ENCODE results near the gene PRR23E. TPM values are rescaled to one million over a fixed set of nuclear protein-coding genes. Genes with fewer than 3 reads are reported as not detected.
A peak's percentile ranks its signal among the peaks of the same experiment; 100 is the strongest.

The PRR23E gene
- polyA plus RNA-seq, 1 of the 3 experiments (the other 2 are of a cell fraction): not detected

GRCh38 chr3:127152684-127153505, 40.0 kb upstream of the PRR23E start:
- ChIA-PET CTCF (interaction anchor here (0.7 to 1.6 kb wide), 4 partner anchors 10 to 135 kb away, joined by 3 to 6 read pairs (median 3); no protein-coding TSS in a partner anchor), POLR2A (interaction anchor here (1.2 kb wide), 1 partner anchor 19 kb away, joined by 3 read pairs; no protein-coding TSS in a partner anchor)
- no peak overlapping the region for H3K9ac ChIP-seq
- no peaks in the 10 kb centered on the region for H3K9me2 ChIP-seq
- H3K79me2 ChIP-seq (ENCODE audit: insufficient read depth): no peaks in the 10 kb centered on the region
- WGBS (ENCODE audit: low lambda C conversion rate): 73% methylated on average over 6 of the region's 10 CpGs
- no peaks in the 10 kb centered on the region for H3K9me3 ChIP-seq
- peaks cover 5% of the 10 kb centered on the region for H3F3A ChIP-seq (replicated peaks; ENCODE audit: insufficient read depth)
- no peaks in the 10 kb centered on the region for H4K20me1 ChIP-seq (ENCODE audit: insufficient read depth)
- no peaks in the 10 kb centered on the region for H3K36me3 ChIP-seq (replicated peaks in 1 of 2; ENCODE audit: control insufficient read depth in 1 of 2, insufficient read depth in 2 of 2, low read length in 1 of 2)
- no peak overlapping the region for H2AFZ ChIP-seq (ENCODE audit: low read depth)
- H3K27ac ChIP-seq (ENCODE audit: low read depth in 2 of 2, low read length in 1 of 2): peak overlapping the region in 1 of 2 experiments; percentile 54; a peak in 1 of 4 replicates
- H3K4me2 ChIP-seq: no peak overlapping the region
- no peak overlapping the region for H3K4me3 ChIP-seq (ENCODE audit: low read depth in 2 of 2, low read length in 1 of 2)
- H3K27me3 ChIP-seq (ENCODE audit: insufficient read depth): no peaks in the 10 kb centered on the region
- peaks cover 7 to 16% of the 10 kb centered on the region in 2 experiments; a peak in 3 of 4 replicates for H3K4me1 ChIP-seq (ENCODE audit: control insufficient read depth in 1 of 2, insufficient read depth in 2 of 2, low read depth in 1 of 2, low read length in 1 of 2)
- no peak for DNase-seq
- TF ChIP-seq USF2 (IDR thresholded peaks at IDR 0.05; ENCODE audit: borderline replicate concordance, low read depth, low read length) (no peak), USF1 (IDR thresholded peaks at IDR 0.05; ENCODE audit: borderline replicate concordance, low read depth) (no peak), PBX3 (IDR thresholded peaks at IDR 0.05) (no peak), RAD21 (IDR thresholded peaks at IDR 0.05; ENCODE audit: low read length) (no peak)

GRCh38 chr3:127153506-127153815, 39.5 kb upstream of the PRR23E start:
- H3K79me2 ChIP-seq (ENCODE audit: insufficient read depth): no peaks in the 10 kb centered on the region
- ChIA-PET CTCF (interaction anchor here (1.1 to 1.6 kb wide), 2 partner anchors 10 to 136 kb away, joined by 3 to 6 read pairs; no protein-coding TSS in a partner anchor), POLR2A (interaction anchor here (0.6 kb wide), 1 partner anchor 14 kb away, joined by 3 read pairs; no protein-coding TSS in a partner anchor)
- no peak for DNase-seq
- no peaks in the 10 kb centered on the region for H3K9me3 ChIP-seq
- H3K9ac ChIP-seq: no peak overlapping the region
- no peaks in the 10 kb centered on the region for H4K20me1 ChIP-seq (ENCODE audit: insufficient read depth)
- H3K27me3 ChIP-seq (ENCODE audit: insufficient read depth): no peaks in the 10 kb centered on the region
- H3K4me1 ChIP-seq (ENCODE audit: control insufficient read depth in 1 of 2, insufficient read depth in 2 of 2, low read depth in 1 of 2, low read length in 1 of 2): peaks cover 7 to 17% of the 10 kb centered on the region in 2 experiments; a peak in 3 of 4 replicates
- WGBS (ENCODE audit: low lambda C conversion rate): 87% methylated on average over 3 of the region's 5 CpGs
- H3K27ac ChIP-seq (ENCODE audit: low read depth in 2 of 2, low read length in 1 of 2): no peak overlapping the region
- H2AFZ ChIP-seq (ENCODE audit: low read depth): no peak overlapping the region
- H3F3A ChIP-seq (replicated peaks; ENCODE audit: insufficient read depth): peaks cover 5% of the 10 kb centered on the region
- H3K4me3 ChIP-seq (ENCODE audit: low read depth in 2 of 2, low read length in 1 of 2): no peak overlapping the region
- TF ChIP-seq USF1 (IDR thresholded peaks at IDR 0.05; ENCODE audit: borderline replicate concordance, low read depth) (no peak), CHD2 (IDR thresholded peaks at IDR 0.05; ENCODE audit: low read length, partially characterized antibody) (no peak), EZH2phosphoT487 (IDR thresholded peaks at IDR 0.05; ENCODE audit: borderline replicate concordance, low read depth) (no peak), PBX3 (IDR thresholded peaks at IDR 0.05) (no peak), CTCF (IDR thresholded peaks at IDR 0.05) (no peak), EP300 (IDR thresholded peaks at IDR 0.05; ENCODE audit: borderline replicate concordance in 1 of 2, low read depth in 1 of 2, low read length in 1 of 2) (no peak), POLR2AphosphoS5 (IDR thresholded peaks at IDR 0.05; ENCODE audit: low read depth, low read length) (no peak), NFIC (IDR thresholded peaks at IDR 0.05; ENCODE audit: borderline replicate concordance) (no peak), TEAD4 (IDR thresholded peaks at IDR 0.05; ENCODE audit: borderline replicate concordance, insufficient read depth) (no peak), RFX5 (IDR thresholded peaks at IDR 0.05; ENCODE audit: low read length) (no peak), GATA2 (CRISPR knock-in tag; IDR thresholded peaks at IDR 0.05) (no peak), SIN3A (IDR thresholded peaks at IDR 0.05; ENCODE audit: borderline replicate concordance, low read depth, low read length) (no peak)
- H3K36me3 ChIP-seq (replicated peaks in 1 of 2; ENCODE audit: control insufficient read depth in 1 of 2, insufficient read depth in 2 of 2, low read length in 1 of 2): no peaks in the 10 kb centered on the region
- no peak overlapping the region for H3K4me2 ChIP-seq
- H3K9me2 ChIP-seq: no peaks in the 10 kb centered on the region

All from SK-N-SH (cell line).